Measurements from ENCODE around the gene LDHA. TPM values are rescaled to one million over a fixed set of nuclear protein-coding genes. Genes with fewer than 3 reads are reported as not detected.
"Not testable (repeated sequence)": the region's sequence is repeated elsewhere in the genome, so short reads cannot be mapped to it uniquely, and the experiment has no call there.

Gene LDHA
- total and polyA plus RNA-seq, 2 of the 13 experiments (the other 11 are each of a cell fraction or from before 2014, with no cell fraction given) = 805 to 1,547 TPM

DNA sequence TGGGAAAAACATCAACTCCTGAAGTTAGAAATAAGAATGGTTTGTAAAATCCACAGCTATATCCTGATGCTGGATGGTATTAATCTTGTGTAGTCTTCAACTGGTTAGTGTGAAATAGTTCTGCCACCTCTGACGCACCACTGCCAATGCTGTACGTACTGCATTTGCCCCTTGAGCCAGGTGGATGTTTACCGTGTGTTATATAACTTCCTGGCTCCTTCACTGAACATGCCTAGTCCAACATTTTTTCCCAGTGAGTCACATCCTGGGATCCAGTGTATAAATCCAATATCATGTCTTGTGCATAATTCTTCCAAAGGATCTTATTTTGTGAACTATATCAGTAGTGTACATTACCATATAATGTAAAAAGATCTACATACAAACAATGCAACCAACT lies 13.0 kb downstream of the LDHA start (continued):
- not testable (repeated sequence) for TF ChIP-seq FOXA1 (IDR thresholded peaks at IDR 0.05); LCORL (CRISPR knock-in tag; IDR thresholded peaks at IDR 0.05)
- TF ChIP-seq FOXA1 (CRISPR knock-in tag; IDR thresholded peaks at IDR 0.05) = peak; percentile 82
- TF ChIP-seq HNF4A (CRISPR knock-in tag; IDR thresholded peaks at IDR 0.05) = peak; percentile 49; the same call in 1 of the 2 replicates
- TF ChIP-seq DPF2 (CRISPR knock-in tag; IDR thresholded peaks at IDR 0.05; ENCODE audit: borderline replicate concordance, low read depth) = peak; percentile 83
- TF ChIP-seq TEF (CRISPR knock-in tag; IDR thresholded peaks at IDR 0.05) = peak; percentile 93
- TF ChIP-seq ATF7-NPFF (CRISPR knock-in tag; IDR thresholded peaks at IDR 0.05; ENCODE audit: low read depth) = 0 out of 2 replicates have a peak, but pooled peaks have one; percentile 40
- TF ChIP-seq FOXK1 (CRISPR knock-in tag; IDR thresholded peaks at IDR 0.05; ENCODE audit: borderline replicate concordance, low read depth) = peak; percentile 55; the same call in 1 of the 2 replicates
- peak; percentile 50; the same call in 1 of the 2 replicates for TF ChIP-seq FOXO1 (CRISPR knock-in tag; IDR thresholded peaks at IDR 0.05)
- TF ChIP-seq ATM (IDR thresholded peaks at IDR 0.05; ENCODE audit: borderline replicate concordance) = 0 out of 2 replicates have a peak, but pooled peaks have one; percentile 46
- peak; percentile 64 for TF ChIP-seq RXRB (CRISPR knock-in tag; IDR thresholded peaks at IDR 0.05; ENCODE audit: borderline replicate concordance)
- TF ChIP-seq ETV5 (CRISPR knock-in tag; IDR thresholded peaks at IDR 0.05; ENCODE audit: borderline replicate concordance) = peak; percentile 96
- peak; percentile 52; the same call in 1 of the 2 replicates for TF ChIP-seq LCORL (IDR thresholded peaks at IDR 0.05)
- TF ChIP-seq HOXA3 (CRISPR knock-in tag; IDR thresholded peaks at IDR 0.05) = peak; percentile 57; the same call in 1 of the 2 replicates
- peak in 1 of 2 experiments; percentile 38; a peak in 1 of 4 replicates for TF ChIP-seq POLR2A (IDR thresholded peaks at IDR 0.05; ENCODE audit: insufficient read depth in 1 of 2, low read depth in 2 of 2, low read length in 2 of 2)
- peak; percentile 93 for TF ChIP-seq TEAD3 (CRISPR knock-in tag; optimal IDR thresholded peaks at IDR 0.05; ENCODE audit: borderline replicate concordance)
- TF ChIP-seq, protein P1, sequence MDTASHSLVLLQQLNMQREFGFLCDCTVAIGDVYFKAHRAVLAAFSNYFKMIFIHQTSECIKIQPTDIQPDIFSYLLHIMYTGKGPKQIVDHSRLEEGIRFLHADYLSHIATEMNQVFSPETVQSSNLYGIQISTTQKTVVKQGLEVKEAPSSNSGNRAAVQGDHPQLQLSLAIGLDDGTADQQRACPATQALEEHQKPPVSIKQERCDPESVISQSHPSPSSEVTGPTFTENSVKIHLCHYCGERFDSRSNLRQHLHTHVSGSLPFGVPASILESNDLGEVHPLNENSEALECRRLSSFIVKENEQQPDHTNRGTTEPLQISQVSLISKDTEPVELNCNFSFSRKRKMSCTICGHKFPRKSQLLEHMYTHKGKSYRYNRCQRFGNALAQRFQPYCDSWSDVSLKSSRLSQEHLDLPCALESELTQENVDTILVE (CRISPR knock-in tag; IDR thresholded peaks at IDR 0.05) = 0 out of 2 replicates have a peak, but pooled peaks have one; percentile 29
- 0 out of 2 replicates have a peak, but pooled peaks have one; percentile 31 for TF ChIP-seq ZNF607 (CRISPR knock-in tag; IDR thresholded peaks at IDR 0.05; ENCODE audit: borderline replicate concordance)
- peak; percentile 90 for TF ChIP-seq JUNB (CRISPR knock-in tag; IDR thresholded peaks at IDR 0.05; ENCODE audit: borderline replicate concordance)
- peak; percentile 70 for TF ChIP-seq PAXIP1 (CRISPR knock-in tag; conservative IDR thresholded peaks at IDR 0.05)
- 0 out of 2 replicates have a peak, but pooled peaks have one; percentile 51 for TF ChIP-seq HNF1B (CRISPR knock-in tag; IDR thresholded peaks at IDR 0.05)
- peak; percentile 56; the same call in 1 of the 2 replicates for TF ChIP-seq RBFOX2 (IDR thresholded peaks at IDR 0.05; ENCODE audit: low read depth, low read length)
- 0 out of 2 replicates have a peak, but pooled peaks have one; percentile 38 for TF ChIP-seq ELF4 (CRISPR knock-in tag; IDR thresholded peaks at IDR 0.05; ENCODE audit: borderline replicate concordance)
